Activated CD8-positive, alpha-beta memory T cell treated with anti-CD3 and anti-CD28 coated beads for 1 hour (primary cell): ENCODE measurements around the gene PRM1.
A peak's percentile ranks its signal among the peaks of the same experiment; 100 is the strongest.

Experiments
- DNase-seq, 2 donors: peaks; one replicate each; pipeline ENCODE4 v3.0.0-alpha.2; 2020; ENCODE audit warnings: low read depth in 1 of 2; ENCODE audit errors: extremely low read depth in 1 of 2

The PRM1 gene

GRCh38 chr16:11254913-11255736 lies 26.0 kb downstream of the PRM1 start:
- DNase-seq: no peak

- no peak for DNase-seq
These were observed 26.9 kb downstream of the PRM1 start for GRCh38 chr16:11253995-11254912.

DNA sequence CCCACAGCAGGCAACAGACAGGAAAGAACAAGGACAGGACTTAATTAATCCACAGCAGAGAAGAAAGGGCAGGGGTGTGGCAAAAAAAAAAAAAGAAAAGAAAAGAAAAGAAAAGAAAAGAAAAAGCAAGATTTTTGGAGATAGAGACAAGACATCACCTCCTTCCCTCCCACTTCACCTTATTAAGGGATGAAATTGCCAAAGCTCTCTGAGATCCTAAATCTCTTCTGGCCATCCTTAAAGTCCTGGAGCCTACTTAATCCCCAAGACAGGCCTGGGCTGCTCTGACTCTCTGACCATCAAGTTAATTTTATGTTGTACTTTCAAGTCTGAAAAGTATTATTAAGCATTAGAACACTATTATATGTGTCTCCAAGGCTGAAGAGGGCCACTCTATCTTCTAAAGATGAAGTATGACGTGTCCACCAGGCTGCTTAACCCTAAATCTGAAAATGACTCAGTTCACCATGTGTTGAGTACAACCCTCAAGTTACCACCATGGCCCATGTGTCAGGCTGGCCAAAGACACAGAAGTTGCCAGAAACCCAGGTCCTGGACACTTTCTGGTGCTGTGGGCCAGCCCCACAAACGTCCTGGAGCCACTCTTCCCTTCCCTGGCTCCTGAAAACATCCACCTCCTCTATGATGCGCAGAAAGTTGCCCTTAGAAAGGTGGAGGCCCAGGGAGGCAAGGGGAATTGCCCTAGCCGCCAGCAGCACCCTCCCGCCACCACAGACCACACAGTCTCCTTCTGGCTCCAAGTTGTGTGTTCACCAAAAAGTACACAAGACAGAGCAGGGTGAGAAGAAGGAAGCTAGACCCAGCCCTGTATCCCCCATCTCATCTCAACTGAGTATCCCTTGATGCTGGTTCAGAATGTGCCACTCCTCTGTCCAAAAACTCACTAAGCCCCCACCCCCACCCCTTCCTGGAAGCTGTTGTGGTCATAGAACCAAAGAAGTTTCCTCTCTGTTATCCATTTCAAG lies 27.8 kb downstream of the PRM1 start:
- DNase-seq: no peak

DNA sequence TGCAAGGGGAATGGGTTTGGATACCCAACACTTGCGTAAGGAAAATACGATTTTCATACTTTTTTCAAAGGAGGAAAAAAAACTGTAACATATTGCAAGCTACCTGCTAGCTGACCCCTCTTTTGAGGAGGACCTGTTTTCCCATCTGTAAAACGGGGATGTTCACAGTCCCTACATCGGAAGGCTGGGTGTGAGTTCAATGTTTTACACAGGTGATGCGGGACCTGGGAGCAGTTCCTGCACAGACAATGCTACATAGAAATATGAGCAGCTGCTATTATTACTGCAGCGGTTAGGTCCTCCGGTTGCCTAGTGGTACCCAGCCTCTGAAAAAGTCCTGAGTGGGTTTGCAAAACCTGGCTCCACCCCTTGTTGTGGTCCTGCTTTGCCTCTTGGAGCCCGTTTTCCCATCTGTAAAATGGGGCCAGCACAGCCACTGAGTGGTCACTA lies 28.6 kb downstream of the PRM1 start:
- DNase-seq: no peak

DNA sequence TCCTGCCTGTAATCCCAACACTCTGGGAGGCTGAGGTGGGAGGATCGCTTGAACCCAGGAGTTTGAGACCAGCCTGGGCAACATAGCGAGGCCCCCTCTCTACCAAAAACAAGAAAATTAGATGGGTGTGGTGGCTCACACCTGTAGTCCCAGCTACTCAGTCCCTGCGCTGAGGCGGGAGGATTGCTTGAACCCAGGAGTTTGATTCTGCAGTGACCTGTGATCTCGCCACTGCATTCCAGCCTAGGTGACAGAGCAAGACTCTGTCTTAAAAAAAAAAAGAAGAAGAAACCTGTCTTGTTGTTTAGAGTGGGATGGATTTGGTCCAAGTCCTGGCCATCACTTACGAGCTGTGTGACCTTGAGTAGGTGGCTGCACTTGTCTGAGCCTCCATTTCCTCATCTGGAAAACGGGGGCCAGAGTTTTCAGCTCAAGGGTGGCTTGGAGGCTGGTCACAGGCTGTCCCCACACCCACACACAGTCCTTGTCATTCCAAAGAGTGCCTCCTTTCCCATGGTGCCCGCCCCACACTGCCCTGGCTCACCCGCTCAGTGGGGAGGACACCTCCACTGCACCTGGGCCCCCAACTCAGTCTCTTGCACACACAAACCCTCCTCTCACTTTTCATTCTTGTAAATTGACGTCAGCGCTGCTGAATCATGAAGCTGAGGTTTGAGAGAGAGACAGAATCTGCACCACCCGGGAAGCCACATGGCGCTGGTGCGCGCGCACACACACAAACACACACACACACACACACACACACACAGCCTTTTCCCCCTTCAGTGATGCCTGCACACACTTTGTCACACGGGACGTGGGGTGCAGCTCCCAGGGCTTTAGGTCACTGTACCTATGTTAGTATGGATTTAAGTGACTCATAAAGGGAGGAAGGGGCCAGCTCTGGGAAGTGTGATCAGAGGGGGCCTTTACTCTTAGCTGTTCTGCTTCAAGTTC lies 29.3 kb downstream of the PRM1 start:
- peak; percentile 58 to 59 for DNase-seq

DNA sequence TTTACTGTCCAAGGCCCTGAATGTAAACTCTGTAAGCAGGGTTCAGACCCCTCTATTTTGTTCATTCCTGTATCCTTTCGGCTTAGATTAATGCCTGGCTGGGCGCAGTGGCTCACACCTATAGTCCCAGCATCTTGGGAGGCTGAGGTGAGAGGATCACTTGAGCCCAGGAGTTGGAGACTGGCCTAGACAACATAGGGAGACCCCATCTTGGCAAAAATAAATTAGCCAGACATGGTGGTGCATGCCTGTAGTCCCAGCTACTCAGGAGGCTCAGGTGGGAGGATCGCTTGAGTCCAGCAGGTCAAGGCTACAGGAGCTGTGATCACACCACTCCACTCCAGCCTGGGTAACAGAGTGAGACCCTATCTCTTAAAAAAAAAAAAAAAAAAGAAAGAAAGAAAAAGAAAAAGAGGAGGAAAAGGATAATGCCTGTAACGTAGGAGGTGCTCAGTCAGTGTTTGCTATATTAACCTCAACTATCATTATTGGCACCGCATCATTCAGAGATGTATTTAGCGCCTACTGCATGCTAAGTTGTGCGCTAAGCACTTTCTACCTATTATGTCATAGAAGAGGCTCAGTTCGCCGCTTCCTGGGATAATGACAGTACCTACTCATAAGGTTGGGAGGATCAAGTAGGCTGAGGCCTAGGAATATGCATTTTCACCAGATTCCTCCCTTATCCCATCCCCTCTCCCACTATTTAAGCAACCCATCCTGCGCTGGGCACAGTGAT lies 30.2 kb downstream of the PRM1 start:
- no peak for DNase-seq

DNA sequence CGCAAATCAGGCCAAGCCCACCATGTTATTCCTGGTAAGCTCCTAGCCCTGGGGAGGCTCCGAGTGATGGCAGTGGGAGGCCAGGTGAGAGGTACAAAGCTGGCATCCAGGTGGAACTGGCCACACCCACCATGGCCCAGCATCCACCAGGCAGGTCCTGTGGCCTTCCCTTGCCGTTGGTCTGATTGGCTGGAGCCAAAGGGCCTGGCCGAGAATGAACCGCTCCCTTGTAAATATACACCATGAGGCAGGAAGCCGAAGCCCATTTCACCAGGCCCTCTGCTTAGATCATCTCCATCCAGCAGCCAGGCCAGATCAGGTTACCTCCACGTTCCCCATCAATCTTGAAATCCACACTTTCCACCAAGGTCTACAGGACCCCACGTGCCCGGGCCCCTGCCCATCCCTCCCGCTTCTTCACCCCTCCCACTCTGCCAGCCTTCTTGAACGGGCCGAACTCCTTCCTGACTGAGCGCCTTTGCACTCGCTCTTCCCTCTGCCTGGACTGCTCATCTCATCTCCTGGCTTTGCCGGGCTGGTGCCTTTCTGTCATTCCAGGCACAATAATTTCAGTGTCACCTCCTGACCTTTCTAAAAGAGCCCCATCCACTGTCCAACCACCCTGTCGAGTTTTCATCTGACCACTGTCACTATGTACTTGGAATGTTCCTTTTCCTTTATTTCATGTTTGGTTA lies 30.9 kb downstream of the PRM1 start:
- no peak for DNase-seq

DNA sequence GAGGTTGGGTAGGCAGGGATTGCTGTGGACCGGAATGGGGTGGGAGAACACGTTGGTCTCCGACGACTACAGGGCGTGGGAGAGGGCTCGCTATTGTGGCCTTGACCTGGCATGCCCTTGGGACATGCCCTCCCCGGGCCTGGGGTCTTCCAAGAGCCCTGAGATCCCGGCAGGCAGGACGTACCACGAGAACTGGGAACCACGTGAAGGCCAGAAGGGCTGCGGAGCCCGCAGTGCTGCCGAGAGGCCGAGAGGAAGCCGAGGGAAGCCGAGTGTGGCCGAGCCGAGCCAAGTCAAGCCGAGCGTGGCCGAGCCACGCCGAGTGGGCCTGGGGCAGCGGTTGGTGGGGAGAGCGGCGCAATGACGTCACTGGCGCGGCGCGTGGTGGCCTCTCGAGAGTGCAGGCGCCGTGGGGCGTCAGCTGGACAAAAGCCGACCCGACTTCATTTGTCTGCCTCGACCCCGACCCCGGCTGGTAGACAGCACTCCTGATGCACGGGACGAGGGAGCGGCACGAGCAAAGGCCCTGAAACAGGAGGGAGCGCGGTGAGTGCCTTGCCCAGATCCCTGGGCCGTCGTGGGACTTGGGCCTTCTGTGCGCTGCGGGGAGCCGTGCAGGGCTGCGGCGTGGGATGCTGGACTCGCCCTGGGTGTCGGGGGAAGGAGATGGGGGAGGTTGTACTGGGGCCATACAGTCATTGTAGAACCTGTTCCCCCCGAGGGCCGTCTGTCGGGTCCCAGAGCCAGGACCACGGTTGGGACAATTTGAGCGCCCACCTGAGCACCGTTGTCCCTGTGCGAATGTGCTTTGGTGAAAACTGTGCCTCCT lies 31.7 kb downstream of the PRM1 start:
- no peak for DNase-seq

DNA sequence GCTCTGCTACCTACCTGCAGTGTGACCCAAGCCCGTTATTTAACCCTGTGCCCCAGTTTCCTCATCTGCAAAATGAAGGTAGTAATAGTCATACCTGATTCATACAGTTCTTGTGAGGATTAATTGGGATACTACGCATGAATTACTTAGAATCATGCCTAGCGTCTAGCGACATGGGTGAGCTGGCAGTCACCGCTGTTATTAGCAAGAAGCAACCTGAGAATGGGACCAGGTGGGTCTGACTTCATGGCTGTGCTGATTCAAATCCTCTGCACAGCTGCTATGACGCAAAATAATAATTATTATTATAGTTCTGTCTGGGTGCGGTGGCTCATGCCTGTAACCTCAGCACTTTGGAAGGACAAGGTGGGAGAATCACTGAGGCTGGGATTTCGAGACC lies 33.0 kb downstream of the PRM1 start:
- DNase-seq: no peak

- DNase-seq: no peak
These were observed 35.1 kb downstream of the PRM1 start for GRCh38 chr16:11245988-11246387.

- no peak for DNase-seq
These were observed 35.9 kb downstream of the PRM1 start for GRCh38 chr16:11245222-11245737.

DNA sequence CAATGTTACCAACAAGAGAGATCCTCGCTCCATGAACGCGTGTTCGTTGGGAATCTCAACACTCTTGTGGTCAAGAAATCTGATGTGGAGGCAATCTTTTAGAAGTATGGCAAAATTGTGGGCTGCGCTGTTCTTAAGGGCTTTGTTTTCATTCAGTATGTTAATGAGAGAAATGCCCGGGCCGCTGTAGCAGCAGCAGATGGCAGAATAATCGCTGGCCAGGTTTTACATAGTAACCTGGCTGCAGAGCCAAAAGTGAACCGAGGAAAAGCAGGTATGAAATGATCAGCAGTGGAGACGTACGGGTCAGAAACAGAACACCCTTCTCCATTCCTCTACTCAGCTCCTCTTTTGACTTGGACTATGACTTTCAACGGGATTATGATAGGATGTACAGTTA lies 38.5 kb downstream of the PRM1 start:
- DNase-seq: no peak

DNA sequence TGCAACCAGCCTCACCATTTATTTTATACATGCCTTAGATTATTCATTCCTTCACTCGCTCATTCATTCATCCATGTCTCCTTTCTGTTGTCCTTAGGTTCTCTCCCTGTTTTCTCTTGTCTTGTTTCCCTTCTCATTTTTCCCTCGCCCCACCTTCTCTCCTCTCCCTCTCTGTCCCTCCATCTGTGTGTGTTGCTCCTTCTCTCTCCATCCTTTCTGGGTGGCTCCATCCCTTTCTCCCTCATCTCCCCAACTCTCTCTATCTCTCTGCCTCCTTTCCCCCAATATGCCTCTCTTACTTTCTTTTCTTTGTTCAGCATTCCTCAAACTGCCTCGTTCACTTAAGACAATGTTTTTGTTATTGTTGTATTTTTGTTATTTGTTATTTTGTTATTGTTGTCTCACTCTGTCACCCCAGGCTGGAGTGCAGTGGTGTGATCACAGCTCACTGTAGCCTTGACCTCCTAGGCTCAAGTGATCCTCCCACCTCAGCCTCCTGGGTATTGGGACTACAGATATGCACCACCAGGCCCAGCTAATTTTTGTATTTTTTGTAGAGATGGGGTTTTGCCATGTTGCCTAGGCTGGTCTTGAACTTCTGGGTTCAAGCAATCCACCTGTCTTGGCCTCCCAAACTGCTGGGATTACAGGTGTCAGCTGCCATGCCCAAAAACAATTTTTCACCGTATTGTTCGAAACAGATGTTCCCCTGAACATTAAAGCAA lies 39.5 kb downstream of the PRM1 start:
- no peak for DNase-seq

DNA sequence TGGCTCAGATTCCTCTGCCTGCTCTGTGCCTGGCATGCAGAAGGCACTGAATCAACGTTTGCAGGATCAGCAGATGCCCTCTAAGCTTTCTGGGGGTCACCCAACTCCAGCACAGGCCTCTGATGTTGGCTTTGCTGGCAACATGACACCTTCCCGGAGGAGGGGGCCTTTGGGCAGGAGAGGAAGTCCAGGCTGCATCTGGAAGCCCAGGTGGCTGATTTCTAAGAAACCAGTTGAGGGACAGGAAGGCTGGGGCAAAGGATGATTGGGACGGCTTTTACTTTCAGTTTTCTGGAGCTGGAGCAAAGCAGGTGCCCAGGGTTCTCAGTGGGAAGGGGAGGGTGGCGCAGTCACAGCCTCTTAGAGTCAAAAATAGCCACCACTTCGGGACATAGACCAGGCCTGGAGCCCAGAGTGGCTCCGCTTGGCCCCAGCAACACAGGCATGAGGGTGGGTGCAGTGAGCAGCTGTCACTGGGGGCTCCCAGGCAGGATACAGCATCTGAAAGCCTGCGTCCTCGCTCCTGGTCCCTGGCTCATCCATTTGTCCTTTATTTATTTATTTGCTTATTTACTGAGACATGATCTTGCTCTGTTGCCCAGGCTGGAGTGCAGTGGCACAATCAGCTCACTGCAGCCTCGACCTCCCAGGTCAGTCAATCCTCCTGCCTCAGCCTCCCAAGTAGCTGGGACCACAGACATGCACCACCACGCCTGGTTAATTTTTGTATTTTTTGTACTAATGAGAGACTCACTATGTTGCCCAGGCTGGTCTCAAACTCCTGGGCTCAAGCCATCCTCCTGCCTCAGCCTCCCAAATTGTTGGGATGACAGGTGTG lies 40.3 kb downstream of the PRM1 start:
- no peak for DNase-seq
